ENCODE data around the gene NEK4. TPM values are rescaled to one million over a fixed set of nuclear protein-coding genes. Genes with fewer than 3 reads are reported as not detected.

The NEK4 gene
- total RNA-seq, 1 experiment from 2014 or later = 22.0 TPM

- DNase-seq (ENCODE audit: low spot score) = no peak
- no TSS peak for BruUV-seq (replicated peaks)
- Histone ChIP-seq H3K9me3 (ENCODE audit: low read depth, low read length, poor library complexity, severe bottlenecking) (no peaks in the 10 kb centered on the region), H3K36me3 (ENCODE audit: insufficient read depth, low read length, poor library complexity, severe bottlenecking) (peaks cover 21% of the 10 kb centered on the region), H3K4me1 (ENCODE audit: insufficient read depth, low read length, poor library complexity, severe bottlenecking) (no peaks in the 10 kb centered on the region), H3K27ac (ENCODE audit: low read depth, low read length, poor library complexity, severe bottlenecking) (no peak overlapping the region), H3K27me3 (replicated peaks; ENCODE audit: insufficient read depth, low read depth, low read length, poor library complexity) (no peaks in the 10 kb centered on the region), H3K4me3 (ENCODE audit: low read depth, low read length, poor library complexity, severe bottlenecking) (no peak overlapping the region)
- intact Hi-C loops (cut with micrococcal nuclease; ENCODE audit: unreplicated experiment) = no loop called here
- ChIA-PET POLR2A (ENCODE audit: low non-redundant PET) (no interaction called here), CTCF (no interaction called here)
- no peak for TF ChIP-seq EZH2 (IDR thresholded peaks at IDR 0.05; ENCODE audit: borderline replicate concordance, low read depth, low read length, poor library complexity, severe bottlenecking)
- TF ChIP-seq, protein P1, sequence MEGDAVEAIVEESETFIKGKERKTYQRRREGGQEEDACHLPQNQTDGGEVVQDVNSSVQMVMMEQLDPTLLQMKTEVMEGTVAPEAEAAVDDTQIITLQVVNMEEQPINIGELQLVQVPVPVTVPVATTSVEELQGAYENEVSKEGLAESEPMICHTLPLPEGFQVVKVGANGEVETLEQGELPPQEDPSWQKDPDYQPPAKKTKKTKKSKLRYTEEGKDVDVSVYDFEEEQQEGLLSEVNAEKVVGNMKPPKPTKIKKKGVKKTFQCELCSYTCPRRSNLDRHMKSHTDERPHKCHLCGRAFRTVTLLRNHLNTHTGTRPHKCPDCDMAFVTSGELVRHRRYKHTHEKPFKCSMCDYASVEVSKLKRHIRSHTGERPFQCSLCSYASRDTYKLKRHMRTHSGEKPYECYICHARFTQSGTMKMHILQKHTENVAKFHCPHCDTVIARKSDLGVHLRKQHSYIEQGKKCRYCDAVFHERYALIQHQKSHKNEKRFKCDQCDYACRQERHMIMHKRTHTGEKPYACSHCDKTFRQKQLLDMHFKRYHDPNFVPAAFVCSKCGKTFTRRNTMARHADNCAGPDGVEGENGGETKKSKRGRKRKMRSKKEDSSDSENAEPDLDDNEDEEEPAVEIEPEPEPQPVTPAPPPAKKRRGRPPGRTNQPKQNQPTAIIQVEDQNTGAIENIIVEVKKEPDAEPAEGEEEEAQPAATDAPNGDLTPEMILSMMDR (conservative IDR thresholded peaks at IDR 0.05; ENCODE audit: low read depth, low read length) = no peak
Observed at GRCh38 chr3:52670621-52671521, 99.9 kb downstream of the NEK4 start.

DNA sequence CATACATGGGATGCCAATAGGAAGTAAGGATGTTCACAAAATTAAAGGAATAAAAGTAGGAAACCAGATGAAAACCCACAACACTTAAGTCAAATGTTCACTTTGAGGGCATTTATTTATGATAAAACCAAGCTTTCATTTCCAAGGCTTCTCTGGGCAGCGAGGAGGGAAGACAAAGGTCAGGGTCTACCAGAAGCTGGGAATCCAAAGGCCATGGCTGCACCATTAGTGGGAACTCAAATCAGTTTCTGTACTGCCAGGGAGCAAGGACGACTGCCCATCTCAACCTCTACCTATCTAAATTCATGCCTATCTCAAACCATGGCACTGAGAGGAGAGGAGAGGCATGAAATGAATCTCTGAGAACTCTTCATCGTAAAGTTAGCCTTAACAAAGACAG, 107.6 kb downstream of the NEK4 start:
- ChIA-PET CTCF (interaction anchor here (0.6 kb wide), 1 partner anchor 591 kb away, joined by 4 read pairs; no protein-coding TSS in a partner anchor), POLR2A (ENCODE audit: low non-redundant PET) (no interaction called here)
- Histone ChIP-seq H3K27me3 (replicated peaks; ENCODE audit: insufficient read depth, low read depth, low read length, poor library complexity) (no peaks in the 10 kb centered on the region), H3K27ac (ENCODE audit: low read depth, low read length, poor library complexity, severe bottlenecking) (no peak overlapping the region), H3K9me3 (ENCODE audit: low read depth, low read length, poor library complexity, severe bottlenecking) (no peaks in the 10 kb centered on the region), H3K4me3 (ENCODE audit: low read depth, low read length, poor library complexity, severe bottlenecking) (no peak overlapping the region), H3K4me1 (ENCODE audit: insufficient read depth, low read length, poor library complexity, severe bottlenecking) (no peaks in the 10 kb centered on the region), H3K36me3 (ENCODE audit: insufficient read depth, low read length, poor library complexity, severe bottlenecking) (peaks cover 15% of the 10 kb centered on the region)
- TF ChIP-seq, protein P1 (conservative IDR thresholded peaks at IDR 0.05; ENCODE audit: low read depth, low read length) = no peak
- no peak for TF ChIP-seq EZH2 (IDR thresholded peaks at IDR 0.05; ENCODE audit: borderline replicate concordance, low read depth, low read length, poor library complexity, severe bottlenecking)
- BruUV-seq (replicated peaks) = no TSS peak
- no peak for DNase-seq (ENCODE audit: low spot score)
- intact Hi-C loops (cut with micrococcal nuclease; ENCODE audit: unreplicated experiment) = no loop called here

- TF ChIP-seq EZH2 (IDR thresholded peaks at IDR 0.05; ENCODE audit: borderline replicate concordance, low read depth, low read length, poor library complexity, severe bottlenecking) = no peak
- TF ChIP-seq, protein P1 (conservative IDR thresholded peaks at IDR 0.05; ENCODE audit: low read depth, low read length) = no peak
- CTCF ChIA-PET = no interaction called here
- H3K4me3 ChIP-seq (ENCODE audit: low read depth, low read length, poor library complexity, severe bottlenecking) = no peak overlapping the region
- intact Hi-C loops (cut with micrococcal nuclease; ENCODE audit: unreplicated experiment) = no loop called here
- POLR2A ChIA-PET (ENCODE audit: low non-redundant PET) = no interaction called here
- no peak for DNase-seq (ENCODE audit: low spot score)
- H3K4me1 ChIP-seq (ENCODE audit: insufficient read depth, low read length, poor library complexity, severe bottlenecking) = no peaks in the 10 kb centered on the region
- BruUV-seq (replicated peaks) = no TSS peak
- H3K9me3 ChIP-seq (ENCODE audit: low read depth, low read length, poor library complexity, severe bottlenecking) = no peaks in the 10 kb centered on the region
- H3K27ac ChIP-seq (ENCODE audit: low read depth, low read length, poor library complexity, severe bottlenecking) = no peak overlapping the region
- H3K36me3 ChIP-seq (ENCODE audit: insufficient read depth, low read length, poor library complexity, severe bottlenecking) = peaks cover 12% of the 10 kb centered on the region
- H3K27me3 ChIP-seq (replicated peaks; ENCODE audit: insufficient read depth, low read depth, low read length, poor library complexity) = no peaks in the 10 kb centered on the region
Observed at GRCh38 chr3:52660046-52660445, 110.7 kb downstream of the NEK4 start.

Other genes starting within 250 kb of the NEK4 start
- gene NT5DC2, start 237.1 kb downstream of the NEK4 start, total RNA-seq (2021) = 108 and 147 TPM in 2 replicates
- gene UQCC5, start 234.3 kb downstream of the NEK4 start, total RNA-seq (2021) = 10.3 and 14.4 TPM in 2 replicates
- gene PBRM1, start 85.0 kb downstream of the NEK4 start, total RNA-seq (2021) = 57.1 and 65.0 TPM in 2 replicates
- 94.0 and 110 TPM in 2 replicates for gene GNL3, start 84.9 kb downstream of the NEK4 start, total RNA-seq (2021)
- gene GLT8D1, start 65.1 kb downstream of the NEK4 start, total RNA-seq (2021) = 26.5 and 34.7 TPM in 2 replicates
- 67.8 and 81.1 TPM in 2 replicates for gene SPCS1, start 64.8 kb downstream of the NEK4 start, total RNA-seq (2021)
- gene ITIH1, start 6.7 kb upstream of the NEK4 start, total RNA-seq (2021) = not detected in 2 replicates
- gene ITIH3, start 23.9 kb upstream of the NEK4 start, total RNA-seq (2021) = not detected in 2 replicates
- 1.7 and 3.4 TPM in 2 replicates for gene ITIH4, start 59.7 kb upstream of the NEK4 start, total RNA-seq (2021)
- gene MUSTN1, start 64.1 kb upstream of the NEK4 start, total RNA-seq (2021) = 1.5 TPM in 1 of 2 replicates, not detected in the other
- 11.0 and 11.3 TPM in 2 replicates for gene STIMATE, start 126.6 kb upstream of the NEK4 start, total RNA-seq (2021)